ENCODE data around the gene TBL1XR1.

TBL1XR1 gene

GRCh38 chr3:177106184-177106583 lies 91.1 kb downstream of the TBL1XR1 start:
- no peak for DNase-seq

- no peak for DNase-seq
Measured at GRCh38 chr3:177105623-177106022, 91.7 kb downstream of the TBL1XR1 start.

GRCh38 chr3:177104299-177104992 lies 92.8 kb downstream of the TBL1XR1 start:
- no peak for DNase-seq

GRCh38 chr3:177102553-177102952 lies 94.7 kb downstream of the TBL1XR1 start:
- no peak for DNase-seq

- no peak for DNase-seq
Measured at GRCh38 chr3:177098551-177098950, 98.7 kb downstream of the TBL1XR1 start.

GRCh38 chr3:177096615-177097014 lies 100.7 kb downstream of the TBL1XR1 start:
- no peak for DNase-seq

GRCh38 chr3:177093966-177094365 lies 103.3 kb downstream of the TBL1XR1 start:
- no peak for DNase-seq

- no peak for DNase-seq
Measured at GRCh38 chr3:177089901-177090300, 107.4 kb downstream of the TBL1XR1 start.

GRCh38 chr3:177089110-177089509 lies 108.2 kb downstream of the TBL1XR1 start:
- no peak for DNase-seq

- no peak for DNase-seq
Measured at GRCh38 chr3:177085794-177086193, 111.5 kb downstream of the TBL1XR1 start.

GRCh38 chr3:177084616-177085015 lies 112.7 kb downstream of the TBL1XR1 start:
- no peak for DNase-seq

- no peak for DNase-seq
Measured at GRCh38 chr3:177080122-177080521, 117.2 kb downstream of the TBL1XR1 start.

GRCh38 chr3:177079684-177080083 lies 117.6 kb downstream of the TBL1XR1 start:
- DNase-seq: no peak

- DNase-seq: no peak
Measured at GRCh38 chr3:177071496-177072156, 125.7 kb downstream of the TBL1XR1 start.

- DNase-seq: no peak
Measured at GRCh38 chr3:177069514-177070329, 127.6 kb downstream of the TBL1XR1 start.

GRCh38 chr3:177068967-177069366 lies 128.3 kb downstream of the TBL1XR1 start:
- no peak for DNase-seq

GRCh38 chr3:177066068-177066467 lies 131.2 kb downstream of the TBL1XR1 start:
- DNase-seq: no peak

GRCh38 chr3:177065285-177066033 lies 131.8 kb downstream of the TBL1XR1 start:
- no peak for DNase-seq

- DNase-seq: no peak
Measured at GRCh38 chr3:177062052-177062732, 135.1 kb downstream of the TBL1XR1 start.

- DNase-seq: no peak
Measured at GRCh38 chr3:177061369-177061768, 135.9 kb downstream of the TBL1XR1 start.

GRCh38 chr3:177060492-177060891 lies 136.8 kb downstream of the TBL1XR1 start:
- DNase-seq: no peak

GRCh38 chr3:177058648-177059047 lies 138.6 kb downstream of the TBL1XR1 start:
- no peak for DNase-seq

Measured in GOT3 (cell line).